ENCODE data around the gene RBM20. TPM values are rescaled to one million over a fixed set of nuclear protein-coding genes. Genes with fewer than 3 reads are reported as not detected.

Gene RBM20
- total RNA-seq, 1 experiment from 2014 or later: 0.11 TPM

GRCh38 chr10:110686047-110686446, 41.9 kb downstream of the RBM20 start:
- no TSS peak for BruUV-seq (replicated peaks)
- H3K27ac ChIP-seq: no peak overlapping the region
- no peaks in the 10 kb centered on the region for H3K4me1 ChIP-seq (replicated peaks; ENCODE audit: insufficient read depth)
- H3K36me3 ChIP-seq (ENCODE audit: low read depth): no peaks in the 10 kb centered on the region
- H3K4me2 ChIP-seq: no peak overlapping the region
- no peaks in the 10 kb centered on the region for H3K27me3 ChIP-seq (ENCODE audit: insufficient read depth, low read depth)
- H3F3A ChIP-seq (ENCODE audit: insufficient read depth, low read depth): no peaks in the 10 kb centered on the region
- no peak for TF ChIP-seq EZH2 (IDR thresholded peaks at IDR 0.05; ENCODE audit: low read depth)
- TF ChIP-seq CTCF (conservative IDR thresholded peaks at IDR 0.05): no peak
- no peaks in the 10 kb centered on the region for H4K20me1 ChIP-seq (ENCODE audit: insufficient read depth)
- intact Hi-C loops (cut with micrococcal nuclease; ENCODE audit: unreplicated experiment): no loop called here
- H3K4me3 ChIP-seq: no peak overlapping the region
- H3K9me3 ChIP-seq (ENCODE audit: insufficient read depth, low read depth): no peaks in the 10 kb centered on the region
- no peak overlapping the region for H2AFZ ChIP-seq
- ChIA-PET CTCF (no interaction called here), POLR2A (ENCODE audit: unreplicated experiment) (no interaction called here)
- no peak for DNase-seq
- H3K79me2 ChIP-seq (ENCODE audit: low read depth): no peaks in the 10 kb centered on the region
- no peaks in the 10 kb centered on the region for H3K9me2 ChIP-seq (ENCODE audit: insufficient read depth)

- no peak overlapping the region for H3K4me2 ChIP-seq
- H3F3A ChIP-seq (ENCODE audit: insufficient read depth, low read depth): no peaks in the 10 kb centered on the region
- H3K9me2 ChIP-seq (ENCODE audit: insufficient read depth): no peaks in the 10 kb centered on the region
- H4K20me1 ChIP-seq (ENCODE audit: insufficient read depth): no peaks in the 10 kb centered on the region
- CTCF ChIA-PET: no interaction called here
- BruUV-seq (replicated peaks): no TSS peak
- no peak overlapping the region for H3K4me3 ChIP-seq
- H3K4me1 ChIP-seq (replicated peaks; ENCODE audit: insufficient read depth): no peaks in the 10 kb centered on the region
- H3K27me3 ChIP-seq (ENCODE audit: insufficient read depth, low read depth): no peaks in the 10 kb centered on the region
- POLR2A ChIA-PET (ENCODE audit: unreplicated experiment): no interaction called here
- H3K9me3 ChIP-seq (ENCODE audit: insufficient read depth, low read depth): no peaks in the 10 kb centered on the region
- no peak for TF ChIP-seq EZH2 (IDR thresholded peaks at IDR 0.05; ENCODE audit: low read depth)
- no peak for TF ChIP-seq CTCF (conservative IDR thresholded peaks at IDR 0.05)
- intact Hi-C loops (cut with micrococcal nuclease; ENCODE audit: unreplicated experiment): no loop called here
- no peak overlapping the region for H3K27ac ChIP-seq
- H2AFZ ChIP-seq: no peak overlapping the region
- no peaks in the 10 kb centered on the region for H3K79me2 ChIP-seq (ENCODE audit: low read depth)
- no peaks in the 10 kb centered on the region for H3K36me3 ChIP-seq (ENCODE audit: low read depth)
- no peak for DNase-seq
Observed at GRCh38 chr10:110686949-110687348, 42.8 kb downstream of the RBM20 start.

- Histone ChIP-seq H3K79me2 (ENCODE audit: low read depth) (no peaks in the 10 kb centered on the region), H3K4me2 (no peak overlapping the region), H3K36me3 (ENCODE audit: low read depth) (no peaks in the 10 kb centered on the region), H3K9me3 (ENCODE audit: insufficient read depth, low read depth) (no peaks in the 10 kb centered on the region), H4K20me1 (ENCODE audit: insufficient read depth) (no peaks in the 10 kb centered on the region), H3K9me2 (ENCODE audit: insufficient read depth) (no peaks in the 10 kb centered on the region), H3K27ac (no peak overlapping the region), H3K4me1 (replicated peaks; ENCODE audit: insufficient read depth) (no peaks in the 10 kb centered on the region), H3K4me3 (no peak overlapping the region), H3F3A (ENCODE audit: insufficient read depth, low read depth) (no peaks in the 10 kb centered on the region), H2AFZ (no peak overlapping the region), H3K27me3 (ENCODE audit: insufficient read depth, low read depth) (no peaks in the 10 kb centered on the region)
- POLR2A ChIA-PET (ENCODE audit: unreplicated experiment): no interaction called here
- TF ChIP-seq CTCF (conservative IDR thresholded peaks at IDR 0.05) (no peak), EZH2 (IDR thresholded peaks at IDR 0.05; ENCODE audit: low read depth) (no peak)
- DNase-seq: no peak
- intact Hi-C loops (cut with micrococcal nuclease; ENCODE audit: unreplicated experiment): no loop called here
- CTCF ChIA-PET: interaction anchor here (0.6 to 0.7 kb wide), 2 partner anchors 116 to 801 kb away, joined by 3 to 4 read pairs; no protein-coding TSS in a partner anchor
- no TSS peak for BruUV-seq (replicated peaks)
Observed at GRCh38 chr10:110687400-110687799, 43.3 kb downstream of the RBM20 start.

All from PC-9 (cell line).